ENCODE measurements around the gene FAM107B. TPM values are rescaled to one million over a fixed set of nuclear protein-coding genes. Genes with fewer than 3 reads are reported as not detected.

The FAM107B gene
- total and polyA plus RNA-seq, 2 donors (not counting 3 experiments of a cell fraction or from before 2014, with no cell fraction given), result 39.2 to 176 TPM

- Histone ChIP-seq H3K4me1 (ENCODE audit: control insufficient read depth, extremely low read depth, insufficient read depth, low read length) (peaks cover 5% of the 10 kb centered on the region), H2AFZ (ENCODE audit: low read depth, low read length) (no peak overlapping the region), H3K4me3 (replicated peaks in 1 of 3; ENCODE audit: insufficient read depth in 1 of 3, low read depth in 1 of 3, low read length in 3 of 3) (no peak overlapping the region), H3K79me2 (ENCODE audit: control insufficient read depth, insufficient read depth, low read length) (peaks cover 96% of the 10 kb centered on the region), H3K27ac (ENCODE audit: insufficient read depth, low read depth, low read length) (no peak overlapping the region), H3K9ac (replicated peaks; ENCODE audit: extremely low read depth, insufficient read depth, low read length) (no peak overlapping the region), H3K27me3 (ENCODE audit: control insufficient read depth in 2 of 2, insufficient read depth in 2 of 2, low read length in 2 of 2) (no peaks in the 10 kb centered on the region), H3K36me3 (ENCODE audit: control insufficient read depth in 2 of 2, extremely low read depth in 1 of 2, insufficient read depth in 2 of 2, low read length in 2 of 2) (peaks cover 18 to 23% of the 10 kb centered on the region in 2 experiments), H4K20me1 (replicated peaks; ENCODE audit: control insufficient read depth, extremely low read depth, insufficient read depth, low read length) (peaks cover 10% of the 10 kb centered on the region), H3K9me1 (replicated peaks; ENCODE audit: control insufficient read depth, extremely low read depth, insufficient read depth, low read length) (no peaks in the 10 kb centered on the region), H3K9me3 (replicated peaks; ENCODE audit: control insufficient read depth, insufficient read depth, low read length) (no peaks in the 10 kb centered on the region), H3K4me2 (ENCODE audit: insufficient read depth, low read length) (no peak overlapping the region)
- DNase-seq (ENCODE audit: low read depth, low spot score) (no peak), FAIRE-seq (no peak)
- no peak for TF ChIP-seq MAX (IDR thresholded peaks at IDR 0.05; ENCODE audit: insufficient read depth, insufficient read length)
- TF ChIP-seq EZH2 (IDR thresholded peaks at IDR 0.05; ENCODE audit: borderline replicate concordance, low read depth, low read length, severe bottlenecking), result no peak
- TF ChIP-seq GATA2 (IDR thresholded peaks at IDR 0.05; ENCODE audit: insufficient read depth, insufficient read length, low read depth, low read length), result no peak
- no peak for TF ChIP-seq JUN (IDR thresholded peaks at IDR 0.05; ENCODE audit: borderline replicate concordance, insufficient read depth, insufficient read length, low read depth)
- TF ChIP-seq POLR2A (IDR thresholded peaks at IDR 0.05; ENCODE audit: low read depth, low read length), result no peak
- no peak for TF ChIP-seq POLR2AphosphoS5 (IDR thresholded peaks at IDR 0.05; ENCODE audit: insufficient read depth, low read depth, low read length)
- no peak for TF ChIP-seq CTCF (IDR thresholded peaks at IDR 0.05; ENCODE audit: extremely low read depth in 1 of 2, insufficient read depth in 1 of 2, low read depth in 1 of 2, low read length in 2 of 2)
- TF ChIP-seq FOS (IDR thresholded peaks at IDR 0.05; ENCODE audit: borderline replicate concordance, insufficient read depth, low read length), result no peak
- no peak for TF ChIP-seq MYC (IDR thresholded peaks at IDR 0.05; ENCODE audit: low read depth, low read length)
- intact Hi-C loops (cut with micrococcal nuclease) (loop anchor here (5.0 kb wide), 2 partner anchors 298 to 433 kb away; partner anchors contain the start of genes CDNF, HSPA14 and MSANTD7), dilution Hi-C loops (cut with MboI; ENCODE audit: extremely low pct_ligation_motif_present, low sequenced_read_pairs) (no loop called here)
- BruUV-seq (replicated peaks), result no TSS peak
- CTCF ChIA-PET, result interaction anchor here (1.2 to 3.9 kb wide), 4 partner anchors 15 to 298 kb away, joined by 4 to 38 read pairs (median 14); partner anchors contain the start of genes CDNF, HSPA14 and MSANTD7
- POLR2A ChIA-PET, result no interaction called here
Measured at GRCh38 chr10:14539176-14539575, 235.5 kb downstream of the FAM107B start.

Measured in endothelial cell of umbilical vein (primary cell).